Mammary epithelial cell (primary cell): ENCODE measurements around the gene NR1I3.

ENCODE experiments used
- CTCF ChIP-seq, 2 donors: IDR thresholded peaks in 1 of 2; conservative IDR thresholded peaks in 1 of 2; 2 replicates each; pipeline ENCODE4 v1.5.1; 2011 to 2012; ENCODE audit warnings: inconsistent platforms in 2 of 2, low read length in 2 of 2, mild to moderate bottlenecking in 2 of 2, control low read depth in 1 of 2, low read depth in 1 of 2; ENCODE audit not compliant: insufficient read depth in 1 of 2; ENCODE audit errors: extremely low read depth in 1 of 2
- EZH2 ChIP-seq: IDR thresholded peaks from 2 replicates; pipeline ENCODE4 v1.6.1; 2012; ENCODE audit warnings: low read length, inconsistent platforms, borderline replicate concordance

- TF ChIP-seq CTCF (conservative IDR thresholded peaks at IDR 0.05 in 1 of 2, IDR thresholded peaks at IDR 0.05 in 1 of 2; ENCODE audit: extremely low read depth in 1 of 2, insufficient read depth in 1 of 2, low read depth in 1 of 2, low read length in 2 of 2) (no peak), EZH2 (no peak)
Observed at GRCh38 chr1:161230762-161231161, 7.2 kb downstream of the NR1I3 start.
